T-helper 2 cell treated with Interferon-gamma antibody and Interleukin-4, amounts not matched to agents 5 μg/mL and 100 μg/mL, for 36 hours (primary cell): ENCODE results near the gene RMND5A.

Experiments
- DNase-seq: peaks from one replicate; pipeline ENCODE4 v3.0.0; 2021; ENCODE audit warnings: low spot score
- H3K27ac Mint-ChIP-seq: one replicate; pipeline ENCODE4 v1.8.0; 2021; ENCODE audit warnings: mild to moderate bottlenecking, mixed read lengths
- H3K27me3 Mint-ChIP-seq: one replicate; pipeline ENCODE4 v1.8.0; 2021; ENCODE audit warnings: low read depth, mixed read lengths
- H3K36me3 Mint-ChIP-seq: one replicate; pipeline ENCODE4 v1.8.0; 2021; ENCODE audit warnings: low read depth, mixed read lengths
- H3K4me1 Mint-ChIP-seq: one replicate; pipeline ENCODE4 v1.8.0; 2021; ENCODE audit warnings: low read depth, mixed read lengths
- H3K4me3 Mint-ChIP-seq: one replicate; pipeline ENCODE4 v1.8.0; 2022; ENCODE audit warnings: mild to moderate bottlenecking, moderate library complexity, mixed read lengths
- H3K9me3 Mint-ChIP-seq: one replicate; pipeline ENCODE4 v1.8.0; 2021; ENCODE audit warnings: mixed read lengths

RMND5A gene

GRCh38 chr2:86765310-86765695 is 45.2 kb downstream of the RMND5A start:
- H3K27ac Mint-ChIP-seq: no peak overlapping the region
- no peak for DNase-seq
- H3K4me1 Mint-ChIP-seq: peaks cover 12% of the 10 kb centered on the region
- no peaks in the 10 kb centered on the region for H3K27me3 Mint-ChIP-seq
- no peak overlapping the region for H3K4me3 Mint-ChIP-seq
- peaks cover 16% of the 10 kb centered on the region for H3K36me3 Mint-ChIP-seq
- H3K9me3 Mint-ChIP-seq: no peaks in the 10 kb centered on the region

GRCh38 chr2:86768189-86768949 is 48.3 kb downstream of the RMND5A start:
- no peak overlapping the region for H3K4me3 Mint-ChIP-seq
- no peaks in the 10 kb centered on the region for H3K9me3 Mint-ChIP-seq
- peaks cover 8% of the 10 kb centered on the region for H3K4me1 Mint-ChIP-seq
- H3K36me3 Mint-ChIP-seq: peaks cover 35% of the 10 kb centered on the region
- H3K27me3 Mint-ChIP-seq: no peaks in the 10 kb centered on the region
- no peak overlapping the region for H3K27ac Mint-ChIP-seq
- no peak for DNase-seq

GRCh38 chr2:86769838-86770237 is 49.7 kb downstream of the RMND5A start:
- peaks cover 45% of the 10 kb centered on the region for H3K36me3 Mint-ChIP-seq
- no peak overlapping the region for H3K27ac Mint-ChIP-seq
- H3K4me3 Mint-ChIP-seq: no peak overlapping the region
- H3K27me3 Mint-ChIP-seq: no peaks in the 10 kb centered on the region
- no peak for DNase-seq
- peaks cover 1% of the 10 kb centered on the region for H3K4me1 Mint-ChIP-seq
- no peaks in the 10 kb centered on the region for H3K9me3 Mint-ChIP-seq

GRCh38 chr2:86770816-86771301 is 50.8 kb downstream of the RMND5A start:
- no peaks in the 10 kb centered on the region for H3K4me1 Mint-ChIP-seq
- no peaks in the 10 kb centered on the region for H3K27me3 Mint-ChIP-seq
- no peaks in the 10 kb centered on the region for H3K9me3 Mint-ChIP-seq
- peaks cover 44% of the 10 kb centered on the region for H3K36me3 Mint-ChIP-seq
- DNase-seq: no peak
- H3K4me3 Mint-ChIP-seq: no peak overlapping the region
- H3K27ac Mint-ChIP-seq: no peak overlapping the region

GRCh38 chr2:86772611-86773010 is 52.5 kb downstream of the RMND5A start:
- no peak for DNase-seq
- no peaks in the 10 kb centered on the region for H3K27me3 Mint-ChIP-seq
- no peak overlapping the region for H3K27ac Mint-ChIP-seq
- peaks cover 43% of the 10 kb centered on the region for H3K36me3 Mint-ChIP-seq
- no peaks in the 10 kb centered on the region for H3K9me3 Mint-ChIP-seq
- H3K4me1 Mint-ChIP-seq: no peaks in the 10 kb centered on the region
- H3K4me3 Mint-ChIP-seq: no peak overlapping the region

- H3K36me3 Mint-ChIP-seq: peaks cover 39% of the 10 kb centered on the region
- DNase-seq: no peak
- no peaks in the 10 kb centered on the region for H3K9me3 Mint-ChIP-seq
- H3K4me1 Mint-ChIP-seq: no peaks in the 10 kb centered on the region
- H3K27ac Mint-ChIP-seq: no peak overlapping the region
- H3K4me3 Mint-ChIP-seq: no peak overlapping the region
- H3K27me3 Mint-ChIP-seq: no peaks in the 10 kb centered on the region
Observed at GRCh38 chr2:86774862-86775261, 54.8 kb downstream of the RMND5A start.

GRCh38 chr2:86775338-86775737 is 55.2 kb downstream of the RMND5A start:
- peaks cover 37% of the 10 kb centered on the region for H3K36me3 Mint-ChIP-seq
- H3K4me3 Mint-ChIP-seq: no peak overlapping the region
- H3K9me3 Mint-ChIP-seq: no peaks in the 10 kb centered on the region
- H3K4me1 Mint-ChIP-seq: no peaks in the 10 kb centered on the region
- DNase-seq: no peak
- no peaks in the 10 kb centered on the region for H3K27me3 Mint-ChIP-seq
- H3K27ac Mint-ChIP-seq: no peak overlapping the region

GRCh38 chr2:86776532-86776931 is 56.4 kb downstream of the RMND5A start:
- no peak for DNase-seq
- no peak overlapping the region for H3K4me3 Mint-ChIP-seq
- H3K36me3 Mint-ChIP-seq: peaks cover 27% of the 10 kb centered on the region
- no peaks in the 10 kb centered on the region for H3K27me3 Mint-ChIP-seq
- H3K9me3 Mint-ChIP-seq: no peaks in the 10 kb centered on the region
- no peak overlapping the region for H3K27ac Mint-ChIP-seq
- no peaks in the 10 kb centered on the region for H3K4me1 Mint-ChIP-seq

GRCh38 chr2:86778957-86779356 is 58.9 kb downstream of the RMND5A start:
- Mint-ChIP-seq H3K9me3 (no peaks in the 10 kb centered on the region), H3K27ac (no peak overlapping the region), H3K4me3 (no peak overlapping the region), H3K27me3 (no peaks in the 10 kb centered on the region), H3K4me1 (no peaks in the 10 kb centered on the region), H3K36me3 (peaks cover 7% of the 10 kb centered on the region)
- DNase-seq: no peak

- H3K4me1 Mint-ChIP-seq: no peaks in the 10 kb centered on the region
- no peaks in the 10 kb centered on the region for H3K9me3 Mint-ChIP-seq
- no peak overlapping the region for H3K4me3 Mint-ChIP-seq
- H3K27ac Mint-ChIP-seq: no peak overlapping the region
- peaks cover 3% of the 10 kb centered on the region for H3K27me3 Mint-ChIP-seq
- peaks cover 2% of the 10 kb centered on the region for H3K36me3 Mint-ChIP-seq
- DNase-seq: no peak
Observed at GRCh38 chr2:86779971-86780370, 59.9 kb downstream of the RMND5A start.

- Mint-ChIP-seq H3K4me1 (no peaks in the 10 kb centered on the region), H3K27me3 (peaks cover 10% of the 10 kb centered on the region), H3K4me3 (no peak overlapping the region), H3K27ac (no peak overlapping the region), H3K36me3 (peaks cover 2% of the 10 kb centered on the region), H3K9me3 (no peaks in the 10 kb centered on the region)
- DNase-seq: no peak
Observed at GRCh38 chr2:86781363-86781762, 61.3 kb downstream of the RMND5A start.

GRCh38 chr2:86782748-86783147 is 62.7 kb downstream of the RMND5A start:
- Mint-ChIP-seq H3K27ac (no peak overlapping the region), H3K27me3 (peaks cover 19% of the 10 kb centered on the region), H3K4me1 (no peaks in the 10 kb centered on the region), H3K36me3 (no peaks in the 10 kb centered on the region), H3K9me3 (no peaks in the 10 kb centered on the region), H3K4me3 (no peak overlapping the region)
- no peak for DNase-seq

- H3K4me3 Mint-ChIP-seq: no peak overlapping the region
Observed at GRCh38 chr2:86783615-86784339, 63.7 kb downstream of the RMND5A start.

GRCh38 chr2:86785456-86785855 is 65.4 kb downstream of the RMND5A start:
- peaks cover 41% of the 10 kb centered on the region for H3K27me3 Mint-ChIP-seq
- H3K4me1 Mint-ChIP-seq: peaks cover 4% of the 10 kb centered on the region
- DNase-seq: no peak
- H3K36me3 Mint-ChIP-seq: no peaks in the 10 kb centered on the region
- no peaks in the 10 kb centered on the region for H3K9me3 Mint-ChIP-seq
- H3K27ac Mint-ChIP-seq: no peak overlapping the region
- no peak overlapping the region for H3K4me3 Mint-ChIP-seq

More at GRCh38 chr2:86783615-86784339, 63.7 kb downstream of the RMND5A start:
- no peak for DNase-seq
- no peaks in the 10 kb centered on the region for H3K9me3 Mint-ChIP-seq
- no peak overlapping the region for H3K27ac Mint-ChIP-seq
- no peaks in the 10 kb centered on the region for H3K4me1 Mint-ChIP-seq
- H3K27me3 Mint-ChIP-seq: peaks cover 30% of the 10 kb centered on the region
- no peaks in the 10 kb centered on the region for H3K36me3 Mint-ChIP-seq
